Dedifferentiated amniotic fluid mesenchymal stem cell (primary cell): Measurements from ENCODE around the gene RBFOX2.
"Not testable (repeated sequence)": the region's sequence is repeated elsewhere in the genome, so short reads cannot be mapped to it uniquely, and the experiment has no call there.

Experiments used
- DNase-seq: peaks from one replicate; pipeline ENCODE4 v3.0.0-alpha.2; 2016; ENCODE audit errors: extremely low spot score

The RBFOX2 gene, protein sequence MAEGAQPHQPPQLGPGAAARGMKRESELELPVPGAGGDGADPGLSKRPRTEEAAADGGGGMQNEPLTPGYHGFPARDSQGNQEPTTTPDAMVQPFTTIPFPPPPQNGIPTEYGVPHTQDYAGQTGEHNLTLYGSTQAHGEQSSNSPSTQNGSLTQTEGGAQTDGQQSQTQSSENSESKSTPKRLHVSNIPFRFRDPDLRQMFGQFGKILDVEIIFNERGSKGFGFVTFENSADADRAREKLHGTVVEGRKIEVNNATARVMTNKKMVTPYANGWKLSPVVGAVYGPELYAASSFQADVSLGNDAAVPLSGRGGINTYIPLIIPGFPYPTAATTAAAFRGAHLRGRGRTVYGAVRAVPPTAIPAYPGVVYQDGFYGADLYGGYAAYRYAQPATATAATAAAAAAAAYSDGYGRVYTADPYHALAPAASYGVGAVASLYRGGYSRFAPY

DNA sequence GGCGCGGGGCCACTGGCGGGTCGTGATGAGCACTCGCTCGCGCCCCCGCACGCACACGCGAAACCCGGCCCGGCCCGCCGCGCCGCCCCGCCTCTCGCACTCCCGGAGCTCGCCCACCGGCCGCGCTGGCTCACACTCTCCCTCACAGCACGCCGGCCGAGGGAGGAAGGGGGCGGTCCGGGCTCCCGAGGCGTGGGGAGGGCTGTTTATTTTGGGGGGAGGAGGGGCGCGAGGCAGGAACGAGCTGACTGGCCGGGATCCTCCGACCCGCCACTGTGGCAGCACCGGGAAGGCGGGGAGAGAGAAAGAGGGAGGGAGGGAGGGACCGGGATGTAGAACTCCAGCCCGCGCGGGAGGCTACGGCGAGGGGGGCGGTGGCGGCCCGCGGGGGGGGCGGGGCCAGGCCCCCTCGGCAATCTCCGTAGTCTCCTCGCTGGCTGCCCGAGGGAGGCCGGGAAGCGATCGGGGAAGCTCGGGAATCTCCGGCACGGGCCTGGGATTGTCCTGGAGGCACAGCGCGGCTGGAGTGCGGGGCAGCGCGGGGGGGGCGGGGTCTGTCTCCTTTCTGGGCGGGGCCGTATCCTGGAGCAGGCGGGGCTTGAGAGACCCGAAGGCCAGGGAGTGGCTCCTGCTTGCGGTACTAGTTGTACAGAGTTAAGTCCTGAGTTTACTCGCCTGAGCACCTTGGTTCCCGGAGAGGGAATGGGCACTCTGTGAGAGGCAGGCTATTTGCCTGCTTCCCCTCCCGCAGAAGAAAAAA, at the start of gene RBFOX2:
TSS of gene RBFOX2 (minus strand) at position 179 of the 760 bp plus-strand sequence. CDS start 399 bp downstream, outside the sequence.
- DNase-seq = peak; percentile 97

DNA sequence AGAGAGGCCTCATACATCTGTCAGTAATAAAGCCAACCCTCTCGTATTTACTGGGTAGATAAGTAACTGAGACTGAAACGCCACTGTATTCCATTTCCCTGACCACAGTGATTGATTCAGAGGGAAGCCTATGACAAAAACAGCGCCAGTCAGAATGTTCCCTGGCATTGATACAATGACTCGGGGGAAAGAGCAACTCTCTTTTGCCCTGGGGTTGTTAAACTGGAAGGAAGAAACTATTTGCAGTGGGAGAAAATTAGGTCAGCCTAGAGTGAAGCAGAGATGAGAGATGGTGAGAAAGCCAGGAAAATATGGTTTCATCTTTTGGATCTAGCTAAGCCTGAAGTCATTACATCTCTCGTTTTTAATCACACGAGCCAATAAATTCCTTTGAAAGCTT, 48.6 kb upstream of the RBFOX2 start:
- peak; percentile 34 for DNase-seq

DNA sequence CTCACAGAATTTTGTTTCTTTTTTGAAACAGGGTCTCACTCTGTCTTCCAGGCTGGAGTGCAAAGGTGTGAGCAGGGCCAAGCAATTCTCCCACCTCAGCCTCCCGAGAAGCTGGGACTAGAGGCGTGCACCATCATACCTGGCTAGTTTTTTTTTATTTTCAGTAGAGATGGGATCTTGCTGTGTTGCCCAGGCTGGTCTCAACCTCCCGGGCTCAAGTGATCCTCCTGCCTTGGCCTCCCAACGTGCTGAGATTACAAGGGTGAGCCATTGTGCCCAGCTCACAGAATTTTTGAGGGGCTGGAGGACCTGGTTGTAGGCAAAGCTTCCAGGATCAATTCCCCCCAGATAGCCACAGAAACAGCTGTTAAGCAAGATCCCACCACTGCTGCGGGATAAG, 47.1 kb upstream of the RBFOX2 start:
- no peak for DNase-seq

DNA sequence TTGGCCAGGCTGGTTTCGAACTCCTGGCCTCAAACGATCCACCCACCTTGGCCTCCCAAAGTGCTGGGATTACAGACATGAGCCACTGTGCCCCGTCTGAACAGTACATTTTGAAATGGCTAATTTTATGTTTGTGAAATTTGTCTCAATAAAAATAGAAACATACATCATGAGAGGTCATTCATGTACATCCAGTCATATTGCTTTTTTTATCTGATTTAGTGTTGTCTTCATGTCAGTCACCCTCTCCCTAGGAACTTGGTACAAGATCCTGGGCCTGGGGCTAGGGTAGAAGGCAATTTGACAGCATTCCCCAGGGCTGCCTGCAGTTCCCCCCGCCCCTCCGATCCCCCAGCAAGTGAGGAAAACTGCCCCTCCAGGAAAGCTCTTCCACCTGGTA, 46.6 kb upstream of the RBFOX2 start:
- no peak for DNase-seq

DNA sequence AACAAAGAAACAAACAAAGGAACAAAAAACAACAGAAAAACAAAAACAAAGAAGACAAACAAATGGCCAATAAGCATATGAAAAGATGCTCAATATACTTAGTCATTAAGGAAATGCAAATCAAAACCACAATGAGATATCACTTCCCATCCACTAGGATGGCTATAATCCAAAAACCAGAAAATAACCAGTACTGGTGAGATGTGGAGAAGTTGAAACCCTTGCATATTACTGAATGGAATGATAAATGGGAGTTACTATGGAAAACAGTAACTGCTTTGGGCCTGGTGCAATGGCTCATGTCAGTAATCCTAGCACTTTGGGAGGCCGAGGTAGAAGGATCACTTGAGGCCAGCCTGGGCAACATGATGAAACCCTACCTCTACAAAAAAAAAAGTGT, 44.9 kb upstream of the RBFOX2 start:
- DNase-seq = peak; percentile 24

DNA sequence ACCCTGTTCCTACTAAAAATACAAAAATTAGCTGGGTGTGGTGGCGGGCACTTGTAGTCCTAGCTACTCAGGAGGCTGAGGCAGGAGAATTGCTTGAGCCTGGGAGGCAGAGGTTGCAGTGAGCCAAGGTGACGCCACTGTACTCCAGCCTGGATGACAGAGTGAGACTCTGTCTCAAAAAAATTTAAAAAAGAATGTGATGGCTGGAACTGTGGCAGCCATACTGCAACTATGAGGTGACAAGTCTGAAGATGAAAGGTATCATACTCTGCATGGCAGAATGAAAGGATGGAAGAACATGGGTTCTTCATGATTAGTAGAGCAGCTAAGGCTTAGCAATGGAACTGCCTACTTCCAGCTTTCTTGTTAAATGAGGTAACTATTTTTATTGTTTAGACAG, 42.0 kb upstream of the RBFOX2 start:
- not testable (repeated sequence) for DNase-seq

DNA sequence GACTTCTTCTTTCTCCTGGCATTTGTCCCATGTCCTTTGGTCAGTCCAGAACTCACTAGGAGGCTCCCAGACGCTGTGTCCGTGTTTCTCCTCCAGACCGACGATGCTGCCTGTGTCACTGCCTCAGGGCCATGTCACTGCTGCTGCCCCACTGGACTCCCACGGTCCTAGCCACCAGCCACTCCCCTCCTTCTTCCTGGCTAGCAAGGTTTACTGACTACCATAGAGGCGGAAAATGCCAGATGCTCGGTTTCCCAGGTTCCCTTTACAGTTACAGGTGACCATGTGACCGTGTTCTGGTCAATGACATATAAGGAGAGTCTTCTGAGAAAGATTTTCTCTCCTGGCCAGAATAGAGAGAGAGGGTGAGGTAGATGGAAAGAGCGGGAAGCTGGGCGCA, 40.7 kb upstream of the RBFOX2 start:
- DNase-seq = no peak

DNA sequence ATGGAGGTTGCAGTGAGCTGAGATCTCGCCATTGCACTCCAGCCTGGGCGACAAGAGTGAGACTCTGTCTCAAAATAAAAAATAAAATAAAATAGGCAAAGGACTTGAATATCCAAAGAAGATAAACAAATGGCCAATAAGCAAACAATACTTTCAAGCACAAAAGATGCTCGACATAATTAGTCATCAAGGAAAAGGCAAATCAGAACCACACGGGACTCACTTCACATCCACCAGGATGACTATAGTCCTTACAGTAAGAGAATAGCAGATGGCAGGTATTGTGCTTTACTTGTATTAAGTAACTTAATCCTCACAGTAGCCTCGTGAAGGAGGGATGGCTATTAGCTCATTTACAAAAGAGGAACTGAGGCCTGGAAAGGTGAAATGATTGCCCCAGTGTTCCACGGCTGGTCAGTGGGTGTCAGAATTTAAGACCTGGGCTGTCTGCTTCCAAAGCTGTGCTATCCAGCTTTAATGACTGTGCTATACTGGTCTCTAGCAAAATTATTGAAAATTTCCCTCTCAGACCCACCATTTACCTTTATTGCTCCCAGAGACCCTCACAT, 40.2 kb upstream of the RBFOX2 start:
- DNase-seq = no peak

DNA sequence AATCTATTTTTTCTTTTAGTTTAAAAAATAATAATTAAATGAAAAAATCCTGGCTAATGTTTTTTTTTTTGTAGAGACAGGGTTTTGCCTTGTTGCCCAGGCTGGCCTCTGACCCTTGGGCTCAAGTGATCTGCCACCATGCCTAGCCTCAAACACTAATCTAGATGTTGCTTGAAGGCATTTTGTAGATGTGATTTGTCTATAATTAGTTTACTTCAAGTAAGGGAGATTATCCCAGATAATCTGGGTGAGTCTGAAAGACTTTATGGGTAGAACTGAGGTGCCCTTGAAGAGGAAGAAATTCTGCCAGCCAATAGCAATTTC, 38.6 kb upstream of the RBFOX2 start:
- DNase-seq = no peak

DNA sequence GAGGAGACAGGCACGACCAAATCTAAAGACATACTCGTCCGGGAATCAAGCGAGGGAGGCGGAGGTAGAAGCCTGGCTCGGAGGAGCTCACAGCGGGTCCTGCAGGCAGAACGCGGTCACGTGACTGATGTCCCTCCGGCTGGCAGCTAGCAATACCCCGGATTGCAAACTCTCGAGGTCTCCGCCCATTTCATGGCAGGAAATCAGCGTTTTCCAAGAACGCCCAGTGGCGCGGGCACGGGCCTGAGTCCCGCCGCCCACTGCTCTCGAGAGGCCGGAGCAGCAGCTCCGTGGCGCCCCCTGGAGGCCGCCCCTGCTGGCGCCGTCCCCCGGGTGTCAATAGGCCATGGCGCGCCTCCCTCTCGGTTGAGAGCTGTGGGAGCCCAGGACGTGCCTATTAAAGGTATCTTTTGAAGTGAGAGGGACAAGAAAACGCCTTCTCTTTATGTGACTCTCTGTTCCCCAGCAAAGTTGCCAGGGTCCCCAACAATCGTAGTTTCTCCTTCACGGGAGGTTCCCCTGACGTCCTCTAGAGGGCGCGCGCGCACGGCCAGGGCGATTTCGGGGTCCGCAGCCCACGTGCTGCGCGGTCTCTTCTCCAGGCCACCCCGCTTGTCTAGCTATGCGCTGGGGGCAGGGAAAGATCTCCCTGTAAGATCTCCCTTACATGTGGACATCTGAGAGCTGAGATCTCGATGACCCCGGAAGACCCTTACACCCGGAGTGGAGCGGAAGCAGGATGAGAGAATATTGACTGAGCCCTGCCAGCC, 37.3 kb upstream of the RBFOX2 start:
- peak; percentile 95 for DNase-seq

DNA sequence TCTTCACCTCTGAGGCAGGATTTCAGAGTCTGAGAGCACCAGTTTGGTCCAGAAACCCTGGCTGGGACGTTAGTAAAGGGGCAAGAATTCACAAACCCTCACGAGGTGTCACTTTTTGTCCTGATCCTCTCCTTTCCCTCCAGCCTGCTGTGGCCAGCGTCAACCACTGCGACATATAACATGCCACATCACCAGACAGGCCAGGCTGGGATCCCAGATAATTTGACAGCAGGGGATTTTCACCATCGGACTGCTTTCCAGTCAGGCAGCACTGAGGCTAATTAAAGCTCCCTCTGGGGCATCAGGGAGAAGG, 36.8 kb upstream of the RBFOX2 start:
- DNase-seq = no peak

DNA sequence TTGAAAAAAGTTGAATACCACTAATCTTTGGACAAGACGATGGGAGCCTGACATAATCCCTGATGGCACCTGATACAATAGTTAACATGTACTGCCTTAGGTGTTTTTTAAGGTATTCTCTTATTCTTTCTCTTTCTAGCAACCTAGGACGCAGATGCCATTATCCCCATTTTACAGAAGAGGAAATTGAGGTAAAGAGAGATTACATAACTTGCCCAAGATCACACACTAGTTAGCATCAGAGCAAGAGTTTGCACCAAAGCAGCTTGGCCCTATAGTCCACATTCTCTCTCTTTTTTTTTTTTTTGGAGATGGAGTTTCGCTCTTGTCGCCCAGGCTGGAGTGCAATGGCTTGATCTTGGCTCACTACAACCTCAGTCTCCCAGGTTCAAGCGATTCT, 35.7 kb upstream of the RBFOX2 start:
- DNase-seq = no peak

DNA sequence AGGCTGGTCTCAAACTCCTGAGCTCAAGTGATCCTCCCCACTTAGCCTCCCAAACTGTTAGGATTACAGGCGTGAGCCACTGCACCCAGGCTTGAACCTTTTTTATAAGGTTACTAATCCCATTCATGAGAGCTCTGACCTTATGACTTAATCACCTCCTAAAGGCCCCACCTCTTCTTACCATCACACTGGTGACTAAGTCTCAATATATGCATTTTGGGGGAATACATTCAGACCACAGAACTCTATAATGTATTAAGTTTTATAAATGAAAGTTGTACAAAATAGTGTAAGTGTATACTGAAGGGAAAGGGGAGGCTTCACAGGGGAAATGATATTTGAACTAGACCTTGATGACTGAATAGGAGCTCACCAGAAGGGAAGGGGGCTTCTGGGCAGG, 28.4 kb upstream of the RBFOX2 start:
- no peak for DNase-seq

DNA sequence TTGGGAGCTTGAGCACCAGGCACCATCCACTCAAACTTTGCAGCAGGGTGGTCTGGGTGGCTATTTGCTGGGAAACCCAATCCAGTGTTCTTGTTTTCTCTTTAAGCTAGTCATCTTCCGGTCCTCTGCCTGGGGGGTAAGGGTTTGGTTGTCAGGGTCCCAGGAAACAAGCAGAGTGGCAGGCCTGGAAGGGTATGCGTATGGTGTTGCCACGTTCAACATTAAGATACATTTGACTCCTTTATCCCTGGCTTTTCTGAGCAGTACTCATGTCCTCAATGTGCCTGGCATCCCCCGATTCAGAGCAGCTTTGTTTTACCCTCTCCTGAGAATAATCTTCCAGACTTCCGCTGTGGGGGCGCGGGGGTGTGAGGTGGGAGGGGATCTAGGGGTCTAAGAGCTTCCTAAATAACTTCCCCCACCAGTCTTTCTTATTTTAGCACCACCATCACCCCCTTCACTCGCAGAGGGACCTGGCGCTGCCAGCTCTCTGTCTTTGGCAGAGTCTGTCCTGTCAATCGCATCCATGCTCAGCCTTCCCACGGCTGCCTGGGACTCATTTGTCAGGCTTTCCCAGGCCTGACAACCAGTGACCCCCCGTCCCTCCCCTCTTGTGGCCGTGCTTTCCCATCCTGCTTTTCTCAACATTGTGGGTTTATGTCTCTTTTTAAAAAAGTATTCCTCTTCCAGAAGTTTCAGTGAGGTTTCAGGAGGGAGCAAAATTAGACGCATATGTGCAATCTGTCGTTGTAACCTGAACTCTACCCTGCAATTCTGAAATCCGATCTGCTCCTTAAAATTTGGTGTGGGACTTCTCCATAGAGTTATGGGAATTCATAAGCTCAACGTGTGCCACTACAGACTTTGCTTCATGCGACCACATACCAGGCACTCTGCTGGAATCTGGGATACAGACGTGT, 27.0 kb upstream of the RBFOX2 start:
- peak; percentile 65 for DNase-seq

DNA sequence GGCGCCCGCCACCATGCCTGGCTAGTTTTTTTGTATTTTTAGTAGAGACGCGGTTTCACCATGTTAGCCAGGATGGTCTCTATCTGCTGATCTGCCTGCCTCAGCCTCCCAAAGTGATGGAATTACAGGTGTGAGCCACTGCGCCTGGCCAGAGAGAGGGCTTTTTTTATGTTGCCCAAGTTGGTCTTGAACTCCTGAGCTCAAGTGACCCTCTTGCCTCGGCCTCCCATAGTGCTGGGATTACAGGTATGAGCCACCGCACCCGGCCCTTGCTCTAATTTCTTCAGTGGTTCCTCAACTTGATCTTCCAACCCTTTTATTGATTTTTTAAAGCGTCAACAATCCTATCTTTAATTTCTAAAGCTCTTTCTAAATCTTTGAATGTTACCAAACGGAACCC, 25.8 kb upstream of the RBFOX2 start:
- not testable (repeated sequence) for DNase-seq

DNA sequence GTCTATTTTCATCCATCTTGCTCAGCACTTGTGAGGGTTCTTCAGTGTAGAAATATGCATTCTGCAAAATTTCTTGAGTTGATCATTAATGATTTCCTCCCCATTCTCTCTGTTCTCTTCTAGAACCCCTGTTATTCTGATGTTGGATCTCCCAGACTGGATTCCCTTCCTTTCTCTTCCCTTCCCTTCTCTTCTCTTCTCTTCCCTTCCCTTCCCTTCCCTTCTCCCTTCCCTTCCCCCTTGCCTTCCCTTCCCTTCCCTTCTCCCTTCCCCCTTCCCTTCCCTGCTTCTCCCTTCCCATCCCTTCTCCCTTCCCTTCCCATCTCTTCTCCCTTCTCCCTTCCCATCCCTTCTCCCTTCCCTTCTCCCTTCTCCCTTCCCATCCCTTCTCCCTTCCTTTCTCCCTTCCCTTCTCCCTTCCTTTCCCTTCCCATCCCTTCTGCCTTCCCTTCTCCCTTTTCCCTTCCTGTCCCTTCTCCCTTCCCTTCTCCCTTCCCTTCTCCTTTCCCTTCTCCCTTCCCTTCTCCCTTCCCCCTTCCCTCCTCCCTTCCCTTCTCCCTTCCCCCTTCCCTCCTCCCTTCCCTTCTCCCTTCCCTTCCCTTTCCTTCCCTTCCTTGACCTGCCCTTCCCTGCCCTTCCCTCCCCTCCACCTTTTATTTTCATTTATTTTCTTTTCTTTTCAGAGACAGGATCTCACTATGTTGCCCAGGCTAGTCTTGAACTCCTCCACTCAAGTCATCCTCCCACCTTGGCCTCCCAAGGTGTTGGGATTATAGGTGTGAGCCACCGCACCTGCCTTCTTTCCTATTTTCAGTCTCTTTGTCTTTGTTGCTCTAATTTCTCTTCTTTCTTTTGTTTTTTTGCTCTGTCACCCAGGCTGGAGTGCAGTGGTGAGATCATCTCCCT, 24.9 kb upstream of the RBFOX2 start:
- DNase-seq = no peak

DNA sequence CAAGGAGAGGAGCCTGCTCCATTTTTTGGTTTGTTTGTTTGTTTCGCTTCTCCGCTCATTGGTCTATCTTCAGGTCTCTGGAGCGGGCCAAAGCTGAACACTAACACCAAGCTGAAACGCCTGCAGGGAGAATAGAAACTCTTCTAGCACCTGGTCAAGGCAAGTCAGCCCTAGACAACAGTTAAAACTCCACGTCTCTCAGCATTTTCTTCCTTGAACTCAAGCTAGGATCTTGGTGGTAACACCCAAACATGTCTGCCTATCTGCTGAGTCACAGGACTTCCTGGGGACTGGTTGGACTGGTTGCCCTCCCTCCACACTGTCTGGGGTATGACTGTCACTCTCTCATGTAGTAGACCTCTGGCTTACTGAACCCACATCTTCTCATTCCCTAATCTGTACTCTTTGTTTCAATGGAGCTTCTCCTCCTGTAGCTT, 23.9 kb upstream of the RBFOX2 start:
- no peak for DNase-seq

DNA sequence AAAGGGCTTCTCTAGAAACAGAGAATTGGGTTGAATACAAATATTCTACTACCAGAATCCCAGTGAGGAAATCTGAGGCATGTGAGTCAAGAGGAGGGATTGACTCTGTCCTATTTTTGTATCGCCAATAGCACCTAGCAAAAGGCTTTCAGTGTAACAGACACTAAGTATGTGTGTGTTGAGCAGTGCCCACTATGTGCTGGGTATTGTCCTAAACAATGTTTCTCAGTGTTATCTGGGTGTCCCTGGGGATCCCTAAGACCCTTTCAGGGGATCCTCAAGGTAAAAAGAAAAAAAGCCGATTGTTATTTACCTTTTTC, 21.0 kb upstream of the RBFOX2 start:
- no peak for DNase-seq

DNA sequence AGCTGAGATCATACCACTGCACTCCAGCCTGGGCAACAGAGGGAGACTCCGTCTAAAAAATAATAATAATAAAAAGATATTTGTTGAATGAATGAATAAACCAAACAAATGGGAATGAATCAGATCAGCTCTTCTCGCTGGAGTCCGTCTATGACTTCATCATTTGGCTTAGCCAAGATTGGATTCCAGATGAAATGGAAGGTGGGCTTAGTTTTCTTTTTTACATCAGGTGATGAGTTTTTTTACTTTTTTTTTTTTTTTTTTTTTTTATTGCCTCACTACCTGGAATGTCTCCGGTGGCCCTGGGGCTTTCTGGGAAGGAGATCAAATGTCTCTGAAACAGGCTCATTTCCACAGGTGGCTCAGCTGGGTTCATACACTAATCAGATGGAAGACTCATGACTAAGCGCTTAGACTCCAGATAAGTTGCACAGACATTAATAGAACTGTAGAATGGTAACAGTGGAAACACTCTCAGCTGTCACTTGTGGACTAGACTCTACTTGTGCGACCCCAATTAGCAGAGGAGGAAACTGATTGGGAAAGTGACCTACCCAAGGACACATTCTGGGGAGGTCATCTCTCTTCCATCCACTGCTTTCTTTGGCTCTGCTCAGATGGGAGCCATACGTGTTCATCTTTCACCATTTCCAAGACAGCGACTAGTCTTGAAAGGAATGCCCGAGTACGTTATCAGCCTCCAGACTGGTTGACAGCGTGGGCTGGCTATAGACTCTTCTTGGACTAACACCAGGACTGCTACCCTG, 20.5 kb upstream of the RBFOX2 start:
- no peak for DNase-seq

DNA sequence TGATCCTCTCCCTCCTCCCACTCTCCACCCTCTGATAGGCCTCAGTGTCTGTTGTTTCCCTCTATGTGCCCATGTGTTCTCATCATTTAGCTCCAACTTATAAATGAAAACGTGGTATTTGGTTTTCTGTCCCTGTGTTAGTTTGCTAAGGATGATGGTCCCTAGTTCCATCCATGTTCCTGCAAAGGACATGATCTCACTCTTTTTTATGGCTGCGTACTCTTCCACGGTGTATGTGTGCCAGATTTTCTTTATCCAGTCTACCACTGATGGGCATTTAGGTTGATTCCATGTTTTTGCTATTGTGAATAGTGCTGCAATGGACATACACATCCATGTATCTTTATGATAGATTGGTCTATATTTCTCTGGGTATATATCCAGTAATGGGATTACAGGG, 15.9 kb upstream of the RBFOX2 start:
- DNase-seq = not testable (repeated sequence)
